CD14-positive monocyte (primary cell): ENCODE measurements around the gene KCTD19. TPM values are rescaled to one million over a fixed set of nuclear protein-coding genes. Genes with fewer than 3 reads are reported as not detected.

Source experiments
- DNase-seq, 3 donors: peaks; one replicate each; pipeline ENCODE4 v3.0.0-alpha.2; 2011 to 2022
- H2AFZ ChIP-seq: 2 replicates; pipeline ENCODE4 v1.6.0; 2012; ENCODE audit warnings: mild to moderate bottlenecking, low read depth, low read length, inconsistent platforms; ENCODE audit not compliant: insufficient read depth, poor library complexity, severe bottlenecking
- H3K27ac ChIP-seq, 2 donors: 1 replicate in 1 of 2; 2 replicates in 1 of 2; pipeline ENCODE4 v1.5.1; 2012 to 2013; ENCODE audit warnings: low read length in 2 of 2, control low read depth in 1 of 2, inconsistent platforms in 1 of 2, low read depth in 1 of 2, mild to moderate bottlenecking in 1 of 2
- H3K27me3 ChIP-seq, 2 donors: one replicate each; pipeline versions ENCODE4 v1.6.0 to v1.6.1; 2011 to 2013; ENCODE audit warnings: low read length in 2 of 2; ENCODE audit not compliant: control insufficient read depth in 2 of 2, insufficient read depth in 2 of 2
- H3K36me3 ChIP-seq, 2 donors: replicated peaks in 1 of 2; 1 replicate in 1 of 2; 2 replicates in 1 of 2; pipeline versions ENCODE4 v1.5.1 to v1.6.1; 2012 to 2013; ENCODE audit warnings: low read length in 2 of 2, control low read depth in 1 of 2, inconsistent platforms in 1 of 2, mild to moderate bottlenecking in 1 of 2; ENCODE audit not compliant: insufficient read depth in 2 of 2, control insufficient read depth in 1 of 2
- H3K4me1 ChIP-seq, 2 donors: 1 replicate in 1 of 2; 2 replicates in 1 of 2; pipeline versions ENCODE4 v1.5.1 to v1.6.1; 2012 to 2013; ENCODE audit warnings: low read length in 2 of 2, control low read depth in 1 of 2, inconsistent platforms in 1 of 2, mild to moderate bottlenecking in 1 of 2, moderate library complexity in 1 of 2; ENCODE audit not compliant: insufficient read depth in 2 of 2, control insufficient read depth in 1 of 2
- H3K4me2 ChIP-seq: replicated peaks from 2 replicates; pipeline ENCODE3; 2012; ENCODE audit warnings: low read length, moderate library complexity, mild to moderate bottlenecking; ENCODE audit not compliant: poor library complexity, severe bottlenecking; ENCODE audit errors: extremely low read depth
- H3K4me3 ChIP-seq, 3 experiments: fragments of 200-600 bp in 1 of 3; sonication (generic) in 1 of 3; replicated peaks in 1 of 3; 1 replicate in 2 of 3; 2 replicates in 1 of 3; pipeline ENCODE4 v1.5.1; 2011 to 2013; ENCODE audit warnings: low read length in 3 of 3, mild to moderate bottlenecking in 3 of 3, control low read depth in 2 of 3, low read depth in 2 of 3, inconsistent platforms in 1 of 3, moderate library complexity in 1 of 3
- H3K79me2 ChIP-seq: 2 replicates; pipeline ENCODE4 v1.6.0; 2012; ENCODE audit warnings: mild to moderate bottlenecking, control low read depth, inconsistent platforms, low read length, moderate library complexity; ENCODE audit not compliant: insufficient read depth
- H3K9ac ChIP-seq: 2 replicates; pipeline ENCODE4 v1.6.0; 2017; ENCODE audit warnings: low read length, mild to moderate bottlenecking; ENCODE audit not compliant: insufficient read depth, poor library complexity, severe bottlenecking
- H3K9me3 ChIP-seq, 2 donors: replicated peaks in 1 of 2; 1 replicate in 1 of 2; 2 replicates in 1 of 2; pipeline versions ENCODE4 v1.5.1 to v1.6.1; 2012 to 2013; ENCODE audit warnings: low read length in 2 of 2, control low read depth in 1 of 2; ENCODE audit not compliant: control insufficient read depth in 1 of 2, insufficient read depth in 1 of 2
- H4K20me1 ChIP-seq: 2 replicates; pipeline ENCODE4 v1.6.0; 2012; ENCODE audit warnings: mild to moderate bottlenecking, low read length, control low read depth, moderate library complexity; ENCODE audit not compliant: insufficient read depth
- H3K27ac Mint-ChIP-seq, 7 donors: one replicate each; pipeline ENCODE4 v1.8.0; 2020; ENCODE audit warnings: mild to moderate bottlenecking in 7 of 7, mixed read lengths in 7 of 7, moderate library complexity in 6 of 7, inconsistent platforms in 2 of 7
- H3K27me3 Mint-ChIP-seq, 3 donors: one replicate each; pipeline ENCODE4 v1.8.0; 2021 to 2022; ENCODE audit warnings: low read depth in 3 of 3, mild to moderate bottlenecking in 3 of 3, mixed read lengths in 3 of 3, moderate library complexity in 3 of 3, inconsistent platforms in 1 of 3
- H3K36me3 Mint-ChIP-seq, 2 donors: one replicate each; pipeline ENCODE4 v1.8.0; 2020; ENCODE audit warnings: mixed read lengths in 2 of 2, inconsistent platforms in 1 of 2, mild to moderate bottlenecking in 1 of 2
- H3K4me1 Mint-ChIP-seq: one replicate; pipeline ENCODE4 v1.8.0; 2020; ENCODE audit warnings: mild to moderate bottlenecking, mixed read lengths
- H3K4me3 Mint-ChIP-seq, 2 donors: one replicate each; pipeline ENCODE4 v1.8.0; 2020; ENCODE audit warnings: mild to moderate bottlenecking in 2 of 2, mixed read lengths in 2 of 2, moderate library complexity in 1 of 2
- H3K9me3 Mint-ChIP-seq, 7 donors: one replicate each; pipeline ENCODE4 v1.8.0; 2020 to 2022; ENCODE audit warnings: mixed read lengths in 7 of 7, mild to moderate bottlenecking in 6 of 7, moderate library complexity in 6 of 7, inconsistent platforms in 2 of 7
- CTCF ChIP-seq: fragments of 200-600 bp; IDR thresholded peaks from one replicate; pipeline ENCODE4 v1.8.0; 2022; ENCODE audit warnings: antibody characterized with exemption, mild to moderate bottlenecking
- WGBS: methylation state at CpG from one replicate; pipeline ENCODE4 v1.1.5; 2013; ENCODE audit warnings: missing lambda C conversion rate; ENCODE audit not compliant: insufficient coverage; 5-methylcytosine and 5-hydroxymethylcytosine counted together
- intact Hi-C, 2 donors: fragments of 100-400 bp; cut with micrococcal nuclease; formaldehyde crosslinking; loops; one replicate each; pipeline versions ENCODE4 v1.15.0 to v1.15.1; 2023
- polyA plus RNA-seq, 3 donors: library from polyadenylated mRNA; depleted of rRNA in 1 of 3; unstranded in 2 of 3; stranded (reverse) in 1 of 3; fragments of 300-500 nt in 2 of 3; fragments of >200 nt in 1 of 3; fragmentation: Illumina TruSeq in 2 of 3; gene quantifications; 1 replicate in 2 of 3; 2 replicates in 1 of 3; pipeline ENCODE4 v1.2.3, GENCODE V29; 2012 to 2021

KCTD19 gene
- polyA plus RNA-seq, 3 donors, result not detected

GRCh38 chr16:67329901-67330300, 3.4 kb upstream of the KCTD19 start:
- H3K4me1 ChIP-seq, result peaks cover 21 to 27% of the 10 kb centered on the region in 2 donors
- H3K27ac Mint-ChIP-seq, result no peak overlapping the region
- peaks cover 24% of the 10 kb centered on the region for H3K4me1 Mint-ChIP-seq
- H3K36me3 Mint-ChIP-seq, result peaks cover 2 to 3% of the 10 kb centered on the region in 2 donors
- no peak overlapping the region for H3K4me3 Mint-ChIP-seq
- no peaks in the 10 kb centered on the region for H3K36me3 ChIP-seq
- H4K20me1 ChIP-seq, result no peaks in the 10 kb centered on the region
- no peak for TF ChIP-seq CTCF
- H3K9ac ChIP-seq, result no peak overlapping the region
- peaks cover 0 to 5% of the 10 kb centered on the region in 2 donors for H3K9me3 ChIP-seq
- peaks cover 0 to 14% (median 10%) of the 10 kb centered on the region in 7 donors for H3K9me3 Mint-ChIP-seq
- no peaks in the 10 kb centered on the region for H3K79me2 ChIP-seq
- DNase-seq, result no peak
- H2AFZ ChIP-seq, result no peak overlapping the region
- intact Hi-C loops, result no loop called here
- H3K27ac ChIP-seq, result no peak overlapping the region
- peaks cover 14 to 25% (median 20%) of the 10 kb centered on the region in 3 donors for H3K27me3 Mint-ChIP-seq
- peaks cover 0 to 9% of the 10 kb centered on the region in 2 donors for H3K27me3 ChIP-seq
- H3K4me2 ChIP-seq, result no peak overlapping the region
- H3K4me3 ChIP-seq, result no peak overlapping the region
- no CpG with 5 or more reads among the region's 5 CpGs for WGBS

GRCh38 chr16:67327743-67328142, 1.2 kb upstream of the KCTD19 start:
- Histone ChIP-seq H3K79me2 (no peaks in the 10 kb centered on the region), H3K4me3 (no peak overlapping the region)
- DNase-seq, result no peak

More at GRCh38 chr16:67327743-67328142, 1.2 kb upstream of the KCTD19 start:
- H3K4me1 Mint-ChIP-seq, result peaks cover 29% of the 10 kb centered on the region
- H3K36me3 Mint-ChIP-seq, result peaks cover 2 to 3% of the 10 kb centered on the region in 2 donors
- H3K4me3 Mint-ChIP-seq, result peak overlapping the region in 1 of 2 donors; percentile 43
- no peaks in the 10 kb centered on the region for H4K20me1 ChIP-seq
- H3K36me3 ChIP-seq, result no peaks in the 10 kb centered on the region
- peaks cover 0 to 9% of the 10 kb centered on the region in 2 donors for H3K27me3 ChIP-seq
- intact Hi-C loops, result no loop called here
- TF ChIP-seq CTCF, result no peak
- H3K27ac Mint-ChIP-seq, result no peak overlapping the region
- H3K9me3 ChIP-seq, result no peaks in the 10 kb centered on the region
- no peak overlapping the region for H3K27ac ChIP-seq
- no peak overlapping the region for H3K9ac ChIP-seq
- 0% methylated on average over 2 of the region's 3 CpGs for WGBS
- H3K27me3 Mint-ChIP-seq, result peaks cover 20 to 21% (median 20%) of the 10 kb centered on the region in 3 donors
- H3K9me3 Mint-ChIP-seq, result peaks cover 0 to 4% (median 0%) of the 10 kb centered on the region in 7 donors
- peaks cover 26 to 32% of the 10 kb centered on the region in 2 donors for H3K4me1 ChIP-seq
- no peak overlapping the region for H2AFZ ChIP-seq
- no peak overlapping the region for H3K4me2 ChIP-seq
